Endometrial microvascular endothelial cells (primary cell): ENCODE results near the gene ALAS1. TPM values are rescaled to one million over a fixed set of nuclear protein-coding genes. Genes with fewer than 3 reads are reported as not detected.

Source experiments
- in situ Hi-C: cut with HindIII; loops from 2 replicates; pipeline ENCODE4 v1.10.0; 2017; ENCODE audit warnings: low sequenced_read_pairs, low pct_unique_long_range_greater_than_20kb; ENCODE audit errors: inconsistent ontology term
- total RNA-seq: library from RNA; depleted of rRNA; stranded (reverse); fragments of >200 nt; gene quantifications from one replicate; pipeline ENCODE4 v1.2.3, GENCODE V29; 2015; ENCODE audit errors: inconsistent ontology term

ALAS1 gene
- total RNA-seq, 1 donor from 2014 or later: 61.7 TPM

GRCh38 chr3:52194485-52195290 lies 3.3 kb upstream of the ALAS1 start:
- in situ Hi-C loops: no loop called here

- in situ Hi-C loops: no loop called here
Measured at GRCh38 chr3:52195291-52195597, 2.7 kb upstream of the ALAS1 start.

GRCh38 chr3:52195823-52196331 lies 2.1 kb upstream of the ALAS1 start:
- in situ Hi-C loops: no loop called here

- in situ Hi-C loops: no loop called here
Measured at GRCh38 chr3:52196977-52197376, 983 bp upstream of the ALAS1 start.

- in situ Hi-C loops: no loop called here
Measured at GRCh38 chr3:52197499-52197841, 490 bp upstream of the ALAS1 start.

DNA sequence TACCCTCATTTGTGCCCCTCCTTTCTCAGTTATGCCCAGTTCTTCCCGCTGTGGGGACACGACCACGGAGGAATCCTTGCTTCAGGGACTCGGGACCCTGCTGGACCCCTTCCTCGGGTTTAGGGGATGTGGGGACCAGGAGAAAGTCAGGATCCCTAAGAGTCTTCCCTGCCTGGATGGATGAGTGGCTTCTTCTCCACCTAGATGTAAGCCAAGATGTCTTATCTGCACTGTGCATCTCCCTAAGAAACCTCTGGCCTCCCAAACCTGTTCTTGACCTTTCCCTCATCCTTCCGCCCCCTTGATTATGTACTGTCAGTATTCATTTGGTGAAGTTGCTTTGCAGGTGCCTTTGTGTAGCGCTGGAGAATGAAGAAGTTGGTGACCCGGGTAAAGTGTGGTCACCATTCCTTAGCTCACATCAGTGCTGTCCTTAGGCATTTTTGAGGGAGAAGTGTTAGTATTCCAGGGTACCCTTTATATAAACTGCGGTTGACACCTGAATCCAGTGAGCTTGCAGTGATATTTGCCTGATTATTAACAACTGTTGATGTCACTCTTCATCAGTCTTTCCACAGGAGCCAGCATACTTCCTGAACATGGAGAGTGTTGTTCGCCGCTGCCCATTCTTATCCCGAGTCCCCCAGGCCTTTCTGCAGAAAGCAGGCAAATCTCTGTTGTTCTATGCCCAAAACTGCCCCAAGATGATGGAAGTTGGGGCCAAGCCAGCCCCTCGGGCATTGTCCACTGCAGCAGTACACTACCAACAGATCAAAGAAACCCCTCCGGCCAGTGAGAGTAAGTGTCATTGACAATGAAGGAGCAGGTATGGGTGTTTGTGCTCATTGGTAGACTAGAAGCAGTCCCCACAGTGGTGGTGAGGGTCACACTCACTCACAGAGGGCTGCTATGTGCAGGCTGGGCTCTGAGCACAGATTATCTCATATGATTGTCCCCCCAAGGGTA lies 966 bp downstream of the ALAS1 start:
- in situ Hi-C loops: no loop called here

- in situ Hi-C loops: no loop called here
Measured at GRCh38 chr3:52200981-52201679, 3.2 kb downstream of the ALAS1 start.

DNA sequence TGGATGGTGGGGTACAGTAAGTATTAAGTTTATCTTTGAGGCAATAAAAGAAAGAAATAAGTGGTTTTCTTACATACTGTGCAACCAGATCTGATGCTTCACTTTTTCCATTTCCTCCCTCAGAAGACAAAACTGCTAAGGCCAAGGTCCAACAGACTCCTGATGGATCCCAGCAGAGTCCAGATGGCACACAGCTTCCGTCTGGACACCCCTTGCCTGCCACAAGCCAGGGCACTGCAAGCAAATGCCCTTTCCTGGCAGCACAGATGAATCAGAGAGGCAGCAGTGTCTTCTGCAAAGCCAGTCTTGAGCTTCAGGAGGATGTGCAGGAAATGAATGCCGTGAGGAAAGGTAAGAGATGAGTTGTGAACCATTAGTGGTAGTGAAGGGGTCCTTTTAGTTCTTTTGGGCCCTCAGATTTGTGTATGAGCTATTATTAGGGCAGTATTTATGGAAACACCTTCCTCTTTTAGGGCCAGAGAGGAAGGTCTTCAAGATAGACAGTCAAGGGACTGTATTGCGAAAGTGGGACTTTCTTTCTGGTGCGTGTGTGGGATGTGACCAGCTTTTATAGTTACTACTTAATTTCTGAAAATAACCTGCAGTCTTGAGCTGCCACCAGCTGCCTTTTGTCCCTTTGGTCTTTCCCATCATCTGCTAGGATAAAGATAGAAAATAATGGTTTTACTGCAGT lies 4.6 kb downstream of the ALAS1 start:
- in situ Hi-C loops: no loop called here

- in situ Hi-C loops: no loop called here
Measured at GRCh38 chr3:52203701-52204100, 5.7 kb downstream of the ALAS1 start.

- in situ Hi-C loops: no loop called here
Measured at GRCh38 chr3:52204337-52205073, 6.5 kb downstream of the ALAS1 start.

DNA sequence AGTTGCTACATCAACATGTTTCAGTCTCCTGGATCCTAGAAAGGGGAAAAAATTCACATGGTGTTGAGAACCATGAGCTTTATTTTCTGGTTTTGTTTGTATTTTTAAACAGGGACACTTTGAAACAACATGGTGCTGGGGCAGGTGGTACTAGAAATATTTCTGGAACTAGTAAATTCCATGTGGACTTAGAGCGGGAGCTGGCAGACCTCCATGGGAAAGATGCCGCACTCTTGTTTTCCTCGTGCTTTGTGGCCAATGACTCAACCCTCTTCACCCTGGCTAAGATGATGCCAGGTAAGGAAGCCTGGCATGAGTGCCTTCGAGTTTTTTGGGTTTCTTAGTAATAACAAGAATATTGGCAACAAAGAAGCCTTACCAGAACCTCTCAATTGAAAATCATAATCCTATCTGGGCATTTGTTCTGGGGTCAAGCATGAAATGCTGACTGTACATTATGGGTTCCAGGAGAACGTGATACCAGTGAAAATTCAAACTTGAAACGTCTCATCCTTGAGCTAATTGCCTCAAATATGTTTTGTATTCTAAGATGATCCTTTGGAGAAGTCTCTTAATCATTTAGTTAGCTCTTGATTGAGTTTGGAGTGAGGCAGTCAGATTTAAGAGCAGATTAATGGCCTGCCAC lies 7.9 kb downstream of the ALAS1 start:
- in situ Hi-C loops: no loop called here

GRCh38 chr3:52208556-52208955 lies 10.6 kb downstream of the ALAS1 start:
- in situ Hi-C loops: no loop called here

- in situ Hi-C loops: no loop called here
Measured at GRCh38 chr3:52210037-52210436, 12.1 kb downstream of the ALAS1 start.

DNA sequence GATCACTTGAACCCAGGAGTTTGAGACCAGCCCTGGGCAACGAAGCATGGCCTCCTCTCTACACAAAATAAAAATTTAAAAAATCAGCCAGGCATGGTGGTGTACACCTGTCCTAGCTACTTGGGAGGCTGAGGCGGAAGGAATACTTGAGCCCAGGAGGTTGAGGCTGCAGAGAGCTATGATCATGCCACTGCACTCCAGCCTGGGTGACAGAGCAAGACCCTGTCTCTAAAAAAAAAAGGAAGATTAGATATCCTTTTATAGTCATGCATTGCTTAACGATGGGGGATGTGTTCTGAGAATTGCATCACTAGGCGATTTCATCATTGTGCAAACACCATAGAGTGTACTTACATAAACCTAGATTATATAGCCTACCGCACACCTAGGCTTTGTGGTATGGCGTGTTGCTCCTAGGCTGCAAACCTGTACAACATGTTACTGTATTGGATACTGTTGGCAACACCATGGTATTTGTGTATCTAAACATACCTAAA lies 12.6 kb downstream of the ALAS1 start:
- in situ Hi-C loops: no loop called here

- in situ Hi-C loops: no loop called here
Measured at GRCh38 chr3:52211268-52211891, 13.4 kb downstream of the ALAS1 start.

- in situ Hi-C loops: no loop called here
Measured at GRCh38 chr3:52213005-52213404, 15.0 kb downstream of the ALAS1 start.

DNA sequence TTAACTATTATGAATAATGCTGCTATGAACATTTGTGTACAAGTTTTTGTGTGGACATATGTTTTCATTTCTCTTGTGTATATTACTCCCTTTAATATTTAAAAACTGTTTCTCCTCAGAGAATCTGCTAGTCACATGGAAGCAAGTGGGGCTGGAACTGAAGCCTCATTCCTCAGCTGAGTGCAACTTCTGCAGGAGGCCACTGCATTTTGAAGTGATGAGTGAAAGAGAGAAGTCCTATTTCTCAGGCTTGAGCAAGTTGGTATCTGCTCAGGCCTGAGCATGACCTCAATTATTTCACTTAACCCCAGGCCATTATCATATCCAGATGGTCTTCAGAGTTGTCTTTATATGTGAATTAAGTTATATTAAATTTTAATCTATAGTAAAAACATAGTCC lies 15.9 kb downstream of the ALAS1 start:
- in situ Hi-C loops: no loop called here
